ENCODE measurements around the gene CDK15.

DNA sequence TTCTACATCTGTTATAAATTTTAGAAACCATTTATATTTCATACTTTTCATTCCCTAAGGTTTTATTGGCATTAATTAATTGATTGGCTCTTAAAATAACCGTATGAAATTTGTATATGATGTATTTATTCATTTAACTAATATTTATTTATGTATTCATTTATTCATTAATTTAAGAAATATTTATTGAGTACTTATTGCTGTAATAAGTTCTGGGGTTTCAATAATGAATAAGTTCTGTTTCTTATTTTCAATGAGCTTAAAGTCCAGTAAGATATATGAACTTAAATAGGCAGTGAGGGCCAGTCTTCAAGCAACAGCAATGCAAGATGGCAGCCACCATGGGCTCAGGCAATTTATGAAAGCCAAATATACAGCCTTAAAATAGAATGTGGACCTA is 17.9 kb downstream of the CDK15 start:
- TF ChIP-seq, protein P1, sequence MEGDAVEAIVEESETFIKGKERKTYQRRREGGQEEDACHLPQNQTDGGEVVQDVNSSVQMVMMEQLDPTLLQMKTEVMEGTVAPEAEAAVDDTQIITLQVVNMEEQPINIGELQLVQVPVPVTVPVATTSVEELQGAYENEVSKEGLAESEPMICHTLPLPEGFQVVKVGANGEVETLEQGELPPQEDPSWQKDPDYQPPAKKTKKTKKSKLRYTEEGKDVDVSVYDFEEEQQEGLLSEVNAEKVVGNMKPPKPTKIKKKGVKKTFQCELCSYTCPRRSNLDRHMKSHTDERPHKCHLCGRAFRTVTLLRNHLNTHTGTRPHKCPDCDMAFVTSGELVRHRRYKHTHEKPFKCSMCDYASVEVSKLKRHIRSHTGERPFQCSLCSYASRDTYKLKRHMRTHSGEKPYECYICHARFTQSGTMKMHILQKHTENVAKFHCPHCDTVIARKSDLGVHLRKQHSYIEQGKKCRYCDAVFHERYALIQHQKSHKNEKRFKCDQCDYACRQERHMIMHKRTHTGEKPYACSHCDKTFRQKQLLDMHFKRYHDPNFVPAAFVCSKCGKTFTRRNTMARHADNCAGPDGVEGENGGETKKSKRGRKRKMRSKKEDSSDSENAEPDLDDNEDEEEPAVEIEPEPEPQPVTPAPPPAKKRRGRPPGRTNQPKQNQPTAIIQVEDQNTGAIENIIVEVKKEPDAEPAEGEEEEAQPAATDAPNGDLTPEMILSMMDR (IDR thresholded peaks at IDR 0.05 in 4 of 5, conservative IDR thresholded peaks at IDR 0.05 in 1 of 5), result no peak
- no peak for TF ChIP-seq POLR2A (IDR thresholded peaks at IDR 0.05)

Measured in gastrocnemius medialis (tissue), 4 donors.